RWPE1 (cell line): ENCODE measurements around the gene IGSF5.
"Not testable (repeated sequence)": the region's sequence is repeated elsewhere in the genome, so short reads cannot be mapped to it uniquely, and the experiment has no call there.

Experiments
- CTCF ChIA-PET: fragments of 350-600 bp; sonication (Branson Sonifier 250); formaldehyde crosslinking; extraction: SDS; loops from one replicate; lab custom pipeline; 2021; lab: Yijun Ruan, JAX
- POLR2A ChIA-PET: fragments of 400-600 bp; formaldehyde crosslinking; extraction: SDS; loops from one replicate; lab custom pipeline; 2020; ENCODE audit warnings: antibody characterized with exemption; ENCODE audit not compliant: low non-redundant PET; lab: Yijun Ruan, JAX
- DNase-seq: peaks from one replicate; pipeline ENCODE4 v3.0.0; 2012; ENCODE audit warnings: low spot score
- H3K27ac ChIP-seq: fragments of 450-650 bp; 2 replicates; pipeline ENCODE4 v1.5.1; 2017
- TF ChIP-seq, protein P1 (sequence below): fragments of 450-650 bp; conservative IDR thresholded peaks from 2 replicates; pipeline ENCODE4 v1.5.1; 2017; ENCODE audit warnings: low read depth, mild to moderate bottlenecking

Gene IGSF5

DNA sequence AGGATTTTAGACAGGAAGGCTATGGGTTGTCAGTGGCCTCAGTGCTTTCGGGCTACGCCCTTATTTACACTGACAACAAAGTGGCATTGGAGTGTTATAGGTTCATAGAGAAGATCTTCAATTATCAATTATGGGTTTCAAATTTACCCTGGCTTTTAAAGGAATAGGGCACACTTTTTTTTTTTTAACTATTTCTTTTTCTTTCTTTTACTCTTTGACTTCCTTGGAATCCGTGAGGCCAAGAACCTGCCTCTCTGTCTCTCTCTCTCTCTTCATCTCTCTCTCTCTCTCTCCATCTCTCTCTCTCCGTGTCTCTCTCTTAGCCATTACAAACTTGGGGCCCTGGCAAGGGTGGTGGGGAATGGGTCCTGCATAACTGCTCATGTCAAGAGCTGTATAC, at the start of gene IGSF5:
Gene IGSF5, plus strand, starts transcription at position 301 of the 400 bp plus-strand sequence. CDS start 327 bp downstream, outside the sequence.
- H3K27ac ChIP-seq, POLR2A ChIA-PET, DNase-seq, CTCF ChIA-PET: not testable (repeated sequence)

- CTCF ChIA-PET: no interaction called here
- no peak overlapping the region for H3K27ac ChIP-seq
- no peak for DNase-seq
- TF ChIP-seq, protein P1, sequence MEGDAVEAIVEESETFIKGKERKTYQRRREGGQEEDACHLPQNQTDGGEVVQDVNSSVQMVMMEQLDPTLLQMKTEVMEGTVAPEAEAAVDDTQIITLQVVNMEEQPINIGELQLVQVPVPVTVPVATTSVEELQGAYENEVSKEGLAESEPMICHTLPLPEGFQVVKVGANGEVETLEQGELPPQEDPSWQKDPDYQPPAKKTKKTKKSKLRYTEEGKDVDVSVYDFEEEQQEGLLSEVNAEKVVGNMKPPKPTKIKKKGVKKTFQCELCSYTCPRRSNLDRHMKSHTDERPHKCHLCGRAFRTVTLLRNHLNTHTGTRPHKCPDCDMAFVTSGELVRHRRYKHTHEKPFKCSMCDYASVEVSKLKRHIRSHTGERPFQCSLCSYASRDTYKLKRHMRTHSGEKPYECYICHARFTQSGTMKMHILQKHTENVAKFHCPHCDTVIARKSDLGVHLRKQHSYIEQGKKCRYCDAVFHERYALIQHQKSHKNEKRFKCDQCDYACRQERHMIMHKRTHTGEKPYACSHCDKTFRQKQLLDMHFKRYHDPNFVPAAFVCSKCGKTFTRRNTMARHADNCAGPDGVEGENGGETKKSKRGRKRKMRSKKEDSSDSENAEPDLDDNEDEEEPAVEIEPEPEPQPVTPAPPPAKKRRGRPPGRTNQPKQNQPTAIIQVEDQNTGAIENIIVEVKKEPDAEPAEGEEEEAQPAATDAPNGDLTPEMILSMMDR: no peak
- POLR2A ChIA-PET: no interaction called here
These were observed 48.8 kb upstream of the IGSF5 start for GRCh38 chr21:39696196-39696595.

DNA sequence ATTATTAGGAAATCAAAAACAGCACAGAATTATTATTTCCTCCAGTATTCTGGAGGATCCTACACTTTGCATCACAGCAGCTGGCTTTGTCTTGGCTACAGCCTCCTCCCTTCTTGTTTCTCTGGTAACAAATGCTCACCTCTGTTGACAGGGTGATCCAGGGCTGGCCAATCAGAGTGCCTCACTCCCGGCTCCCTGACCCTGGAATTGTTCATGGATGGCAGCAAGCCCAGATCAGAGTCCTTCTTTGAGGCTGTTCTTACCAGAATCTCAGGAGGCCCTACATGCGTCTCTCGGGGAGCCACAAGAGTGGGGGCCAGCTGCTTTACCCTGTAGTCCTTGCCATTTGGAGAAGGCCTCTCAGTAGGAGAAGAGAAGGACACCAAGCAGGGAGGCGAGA, 48.4 kb upstream of the IGSF5 start:
- POLR2A ChIA-PET: no interaction called here
- DNase-seq: no peak
- CTCF ChIA-PET: no interaction called here
- TF ChIP-seq, protein P1: no peak
- no peak overlapping the region for H3K27ac ChIP-seq

GRCh38 chr21:39700318-39700717, 44.7 kb upstream of the IGSF5 start:
- TF ChIP-seq, protein P1: no peak
- CTCF ChIA-PET: interaction anchor here (0.7 kb wide), 1 partner anchor 17 kb away, joined by 5 read pairs; no protein-coding TSS in a partner anchor
- no peak for DNase-seq
- no peak overlapping the region for H3K27ac ChIP-seq
- POLR2A ChIA-PET: no interaction called here

- ChIA-PET CTCF (no interaction called here), POLR2A (no interaction called here)
- H3K27ac ChIP-seq: no peak overlapping the region
- no peak for DNase-seq
- TF ChIP-seq, protein P1: no peak
These were observed 41.4 kb upstream of the IGSF5 start for GRCh38 chr21:39703578-39703977.

- ChIA-PET CTCF (interaction anchor here (0.7 kb wide), 1 partner anchor 188 kb away, joined by 4 read pairs; no protein-coding TSS in a partner anchor), POLR2A (no interaction called here)
- DNase-seq: no peak
- H3K27ac ChIP-seq: no peak overlapping the region
- TF ChIP-seq, protein P1: no peak
These were observed 39.1 kb upstream of the IGSF5 start for GRCh38 chr21:39705849-39706248.

GRCh38 chr21:39707316-39707715, 37.7 kb upstream of the IGSF5 start:
- TF ChIP-seq, protein P1: no peak
- DNase-seq: no peak
- no peak overlapping the region for H3K27ac ChIP-seq
- CTCF ChIA-PET: no interaction called here
- POLR2A ChIA-PET: no interaction called here
